SK-N-SH (cell line): ENCODE results near the gene ALS2CL.

Experiments used
- EP300 ChIP-seq, 2 experiments: IDR thresholded peaks; 2 replicates each; pipeline versions ENCODE4 v1.4.0 to v1.6.1; 2012; ENCODE audit warnings: borderline replicate concordance in 1 of 2, low read depth in 1 of 2, low read length in 1 of 2
- EZH2phosphoT487 ChIP-seq: fragments of 200-600 bp; sonication (generic); IDR thresholded peaks from 2 replicates; pipeline ENCODE4 v1.6.1; 2017; ENCODE audit warnings: low read depth, mixed run types, mild to moderate bottlenecking, antibody characterized with exemption, moderate library complexity, borderline replicate concordance
- POLR2AphosphoS5 ChIP-seq: IDR thresholded peaks from 2 replicates; pipeline ENCODE4 v1.6.1; 2012; ENCODE audit warnings: low read depth, low read length
- TCF12 ChIP-seq: IDR thresholded peaks from 2 replicates; pipeline ENCODE4 v1.4.0; 2012
- TF ChIP-seq, protein P1 (sequence below): fragments of 200-600 bp; sonication (generic); IDR thresholded peaks from 2 replicates; pipeline ENCODE4 v1.6.1; 2017; ENCODE audit warnings: antibody characterized with exemption, mild to moderate bottlenecking, moderate library complexity
- TF ChIP-seq, protein P2 (sequence below): fragments of 150-350 bp; IDR thresholded peaks from 2 replicates; pipeline ENCODE4 v1.6.1; 2017; ENCODE audit warnings: antibody characterized with exemption, low read length, low read depth, borderline replicate concordance
- TF ChIP-seq, protein P3 (sequence below): IDR thresholded peaks from 2 replicates; pipeline ENCODE4 v1.6.1; 2012; ENCODE audit warnings: mild to moderate bottlenecking, low read depth, low read length, moderate library complexity

DNA sequence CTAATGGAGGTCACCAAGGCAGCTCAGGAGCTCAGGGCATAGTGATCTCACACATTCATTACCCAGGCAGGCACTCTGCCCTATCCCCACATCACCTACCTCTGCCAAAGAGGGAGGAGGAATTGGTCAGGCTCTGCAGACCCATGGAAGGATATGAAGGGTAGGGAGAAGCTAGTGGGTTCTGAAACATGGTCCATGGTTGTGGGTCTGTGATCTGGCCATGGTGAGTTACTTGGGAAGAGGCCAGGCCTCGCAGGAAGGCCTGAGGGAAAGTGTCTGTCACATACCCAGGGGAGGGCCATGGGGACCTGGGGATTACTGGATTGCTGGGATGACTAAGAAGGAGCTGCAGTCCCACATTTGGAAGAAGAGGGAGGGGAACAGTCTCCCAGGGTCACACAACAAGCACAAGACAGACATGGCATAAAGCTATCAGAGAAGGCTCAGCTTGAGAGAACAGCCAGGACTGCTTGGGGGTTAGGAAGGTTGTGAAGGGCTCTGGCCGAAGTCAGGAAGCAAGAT, 25.6 kb upstream of the ALS2CL start:
- TF ChIP-seq EZH2phosphoT487, result no peak
- TF ChIP-seq, protein P1, sequence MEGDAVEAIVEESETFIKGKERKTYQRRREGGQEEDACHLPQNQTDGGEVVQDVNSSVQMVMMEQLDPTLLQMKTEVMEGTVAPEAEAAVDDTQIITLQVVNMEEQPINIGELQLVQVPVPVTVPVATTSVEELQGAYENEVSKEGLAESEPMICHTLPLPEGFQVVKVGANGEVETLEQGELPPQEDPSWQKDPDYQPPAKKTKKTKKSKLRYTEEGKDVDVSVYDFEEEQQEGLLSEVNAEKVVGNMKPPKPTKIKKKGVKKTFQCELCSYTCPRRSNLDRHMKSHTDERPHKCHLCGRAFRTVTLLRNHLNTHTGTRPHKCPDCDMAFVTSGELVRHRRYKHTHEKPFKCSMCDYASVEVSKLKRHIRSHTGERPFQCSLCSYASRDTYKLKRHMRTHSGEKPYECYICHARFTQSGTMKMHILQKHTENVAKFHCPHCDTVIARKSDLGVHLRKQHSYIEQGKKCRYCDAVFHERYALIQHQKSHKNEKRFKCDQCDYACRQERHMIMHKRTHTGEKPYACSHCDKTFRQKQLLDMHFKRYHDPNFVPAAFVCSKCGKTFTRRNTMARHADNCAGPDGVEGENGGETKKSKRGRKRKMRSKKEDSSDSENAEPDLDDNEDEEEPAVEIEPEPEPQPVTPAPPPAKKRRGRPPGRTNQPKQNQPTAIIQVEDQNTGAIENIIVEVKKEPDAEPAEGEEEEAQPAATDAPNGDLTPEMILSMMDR, result no peak
- TF ChIP-seq, protein P2, sequence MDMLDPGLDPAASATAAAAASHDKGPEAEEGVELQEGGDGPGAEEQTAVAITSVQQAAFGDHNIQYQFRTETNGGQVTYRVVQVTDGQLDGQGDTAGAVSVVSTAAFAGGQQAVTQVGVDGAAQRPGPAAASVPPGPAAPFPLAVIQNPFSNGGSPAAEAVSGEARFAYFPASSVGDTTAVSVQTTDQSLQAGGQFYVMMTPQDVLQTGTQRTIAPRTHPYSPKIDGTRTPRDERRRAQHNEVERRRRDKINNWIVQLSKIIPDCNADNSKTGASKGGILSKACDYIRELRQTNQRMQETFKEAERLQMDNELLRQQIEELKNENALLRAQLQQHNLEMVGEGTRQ, result no peak
- TF ChIP-seq EP300 (IDR thresholded peaks at IDR 0.05; ENCODE audit: borderline replicate concordance in 1 of 2, low read depth in 1 of 2, low read length in 1 of 2), result no peak
- TF ChIP-seq, protein P3, sequence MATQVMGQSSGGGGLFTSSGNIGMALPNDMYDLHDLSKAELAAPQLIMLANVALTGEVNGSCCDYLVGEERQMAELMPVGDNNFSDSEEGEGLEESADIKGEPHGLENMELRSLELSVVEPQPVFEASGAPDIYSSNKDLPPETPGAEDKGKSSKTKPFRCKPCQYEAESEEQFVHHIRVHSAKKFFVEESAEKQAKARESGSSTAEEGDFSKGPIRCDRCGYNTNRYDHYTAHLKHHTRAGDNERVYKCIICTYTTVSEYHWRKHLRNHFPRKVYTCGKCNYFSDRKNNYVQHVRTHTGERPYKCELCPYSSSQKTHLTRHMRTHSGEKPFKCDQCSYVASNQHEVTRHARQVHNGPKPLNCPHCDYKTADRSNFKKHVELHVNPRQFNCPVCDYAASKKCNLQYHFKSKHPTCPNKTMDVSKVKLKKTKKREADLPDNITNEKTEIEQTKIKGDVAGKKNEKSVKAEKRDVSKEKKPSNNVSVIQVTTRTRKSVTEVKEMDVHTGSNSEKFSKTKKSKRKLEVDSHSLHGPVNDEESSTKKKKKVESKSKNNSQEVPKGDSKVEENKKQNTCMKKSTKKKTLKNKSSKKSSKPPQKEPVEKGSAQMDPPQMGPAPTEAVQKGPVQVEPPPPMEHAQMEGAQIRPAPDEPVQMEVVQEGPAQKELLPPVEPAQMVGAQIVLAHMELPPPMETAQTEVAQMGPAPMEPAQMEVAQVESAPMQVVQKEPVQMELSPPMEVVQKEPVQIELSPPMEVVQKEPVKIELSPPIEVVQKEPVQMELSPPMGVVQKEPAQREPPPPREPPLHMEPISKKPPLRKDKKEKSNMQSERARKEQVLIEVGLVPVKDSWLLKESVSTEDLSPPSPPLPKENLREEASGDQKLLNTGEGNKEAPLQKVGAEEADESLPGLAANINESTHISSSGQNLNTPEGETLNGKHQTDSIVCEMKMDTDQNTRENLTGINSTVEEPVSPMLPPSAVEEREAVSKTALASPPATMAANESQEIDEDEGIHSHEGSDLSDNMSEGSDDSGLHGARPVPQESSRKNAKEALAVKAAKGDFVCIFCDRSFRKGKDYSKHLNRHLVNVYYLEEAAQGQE, result no peak
- no peak for TF ChIP-seq POLR2AphosphoS5
- TF ChIP-seq TCF12, result no peak
